Neural progenitor cell (in vitro differentiated cells): ENCODE results near the gene ADK. TPM values are rescaled to one million over a fixed set of nuclear protein-coding genes. Genes with fewer than 3 reads are reported as not detected.

ENCODE experiments used
- DNase-seq: peaks from one replicate; pipeline ENCODE4 v3.0.0-alpha.2; 2016; ENCODE audit warnings: low spot score
- H2AFZ ChIP-seq: fragments of 200-600 bp; sonication (generic); replicated peaks from 2 replicates; pipeline ENCODE4 v1.6.1; 2016; ENCODE audit warnings: antibody characterized with exemption
- H3F3A ChIP-seq: fragments of 200-600 bp; sonication (generic); 2 replicates; pipeline ENCODE4 v1.6.1; 2016; ENCODE audit warnings: antibody characterized with exemption, low read depth
- H3K27ac ChIP-seq: fragments of 200-600 bp; sonication (generic); 2 replicates; pipeline ENCODE4 v1.5.1; 2016; ENCODE audit warnings: mild to moderate bottlenecking
- H3K27me3 ChIP-seq: fragments of 200-600 bp; sonication (generic); 2 replicates; pipeline ENCODE4 v1.6.1; 2016; ENCODE audit warnings: mild to moderate bottlenecking, moderate library complexity
- H3K36me3 ChIP-seq: fragments of 200-600 bp; sonication (generic); 2 replicates; pipeline ENCODE4 v1.5.1; 2016
- H3K4me1 ChIP-seq: fragments of 200-600 bp; sonication (generic); 2 replicates; pipeline ENCODE4 v1.6.1; 2016; ENCODE audit warnings: mixed run types
- H3K4me2 ChIP-seq: fragments of 200-600 bp; sonication (generic); 2 replicates; pipeline ENCODE4 v1.6.1; 2016
- H3K4me3 ChIP-seq: fragments of 200-600 bp; sonication (generic); 2 replicates; pipeline ENCODE4 v1.5.1; 2016
- H3K79me2 ChIP-seq: fragments of 200-600 bp; sonication (generic); 2 replicates; pipeline ENCODE4 v1.6.1; 2016; ENCODE audit warnings: low read depth
- H3K9ac ChIP-seq: fragments of 200-600 bp; sonication (generic); 2 replicates; pipeline ENCODE4 v1.6.1; 2016
- H3K9me3 ChIP-seq: fragments of 200-600 bp; sonication (generic); 2 replicates; pipeline ENCODE4 v1.5.1; 2016; ENCODE audit warnings: low read depth
- H4K20me1 ChIP-seq: fragments of 200-600 bp; sonication (generic); 2 replicates; pipeline ENCODE4 v1.6.1; 2016; ENCODE audit warnings: low read depth
- H3K27ac Mint-ChIP-seq: 3 replicates; pipeline ENCODE4 v1.8.0; 2021; ENCODE audit warnings: mixed read lengths
- H3K27me3 Mint-ChIP-seq: 2 replicates; pipeline ENCODE4 v1.8.0; 2022; ENCODE audit warnings: low read depth, mild to moderate bottlenecking, inconsistent platforms, moderate library complexity, mixed read lengths; ENCODE audit not compliant: insufficient read depth
- H3K36me3 Mint-ChIP-seq: 3 replicates; pipeline ENCODE4 v1.8.0; 2021; ENCODE audit warnings: mixed read lengths
- H3K4me1 Mint-ChIP-seq: 3 replicates; pipeline ENCODE4 v1.8.0; 2021; ENCODE audit warnings: mixed read lengths
- H3K4me3 Mint-ChIP-seq: 3 replicates; pipeline ENCODE4 v1.8.0; 2021; ENCODE audit warnings: mild to moderate bottlenecking, moderate library complexity, mixed read lengths
- H3K9me3 Mint-ChIP-seq: 3 replicates; pipeline ENCODE4 v1.8.0; 2020; ENCODE audit warnings: mixed read lengths
- CTCF ChIP-seq: fragments of 200-600 bp; sonication (generic); IDR thresholded peaks from 2 replicates; pipeline ENCODE4 v1.5.1; 2017; ENCODE audit warnings: antibody characterized with exemption, mild to moderate bottlenecking
- EZH2 ChIP-seq: fragments of 200-600 bp; sonication (generic); IDR thresholded peaks from 2 replicates; pipeline ENCODE4 v1.6.1; 2017; ENCODE audit warnings: antibody characterized with exemption, mild to moderate bottlenecking, moderate library complexity
- EZH2phosphoT487 ChIP-seq: fragments of 200-600 bp; sonication (generic); IDR thresholded peaks from 2 replicates; pipeline ENCODE4 v1.6.1; 2017; ENCODE audit warnings: antibody characterized with exemption
- total RNA-seq: library from RNA; depleted of rRNA; stranded (reverse); fragments of >200 nt; gene quantifications from 2 replicates; pipeline ENCODE4 v1.2.3, GENCODE V29; 2015; ENCODE audit warnings: low replicate concordance

Gene ADK
- total RNA-seq, 1 donor from 2014 or later = 50.9 TPM

GRCh38 chr10:74320717-74321116 lies 169.7 kb downstream of the ADK start:
- no peak for DNase-seq
- H3K9me3 Mint-ChIP-seq = peaks cover 3% of the 10 kb centered on the region
- no peak overlapping the region for H3K4me2 ChIP-seq
- H2AFZ ChIP-seq = no peak overlapping the region
- no peak overlapping the region for H3K4me3 ChIP-seq
- no peak for TF ChIP-seq EZH2
- H3F3A ChIP-seq = no peaks in the 10 kb centered on the region
- no peaks in the 10 kb centered on the region for H3K36me3 ChIP-seq
- no peaks in the 10 kb centered on the region for H3K4me1 ChIP-seq
- H3K36me3 Mint-ChIP-seq = peaks cover 6% of the 10 kb centered on the region
- no peaks in the 10 kb centered on the region for H4K20me1 ChIP-seq
- no peaks in the 10 kb centered on the region for H3K4me1 Mint-ChIP-seq
- H3K79me2 ChIP-seq = peaks cover 3% of the 10 kb centered on the region
- H3K27ac Mint-ChIP-seq = no peak overlapping the region
- no peak overlapping the region for H3K27ac ChIP-seq
- H3K9ac ChIP-seq = no peak overlapping the region
- no peaks in the 10 kb centered on the region for H3K27me3 ChIP-seq
- peaks cover 2% of the 10 kb centered on the region for H3K27me3 Mint-ChIP-seq
- H3K4me3 Mint-ChIP-seq = no peak overlapping the region
- H3K9me3 ChIP-seq = no peaks in the 10 kb centered on the region

GRCh38 chr10:74322141-74322540 lies 171.1 kb downstream of the ADK start:
- H3F3A ChIP-seq = no peaks in the 10 kb centered on the region
- H3K79me2 ChIP-seq = peaks cover 10% of the 10 kb centered on the region
- Mint-ChIP-seq H3K36me3 (peaks cover 6% of the 10 kb centered on the region), H3K4me3 (no peak overlapping the region), H3K4me1 (no peaks in the 10 kb centered on the region), H3K9me3 (peaks cover 3% of the 10 kb centered on the region), H3K27me3 (peaks cover 2% of the 10 kb centered on the region), H3K27ac (no peak overlapping the region)
- H3K4me2 ChIP-seq = no peak overlapping the region
- H4K20me1 ChIP-seq = no peaks in the 10 kb centered on the region
- H2AFZ ChIP-seq = no peak overlapping the region
- H3K9ac ChIP-seq = no peak overlapping the region
- H3K27me3 ChIP-seq = no peaks in the 10 kb centered on the region
- H3K9me3 ChIP-seq = no peaks in the 10 kb centered on the region
- no peak for DNase-seq
- H3K36me3 ChIP-seq = no peaks in the 10 kb centered on the region
- H3K4me3 ChIP-seq = no peak overlapping the region
- TF ChIP-seq EZH2phosphoT487 (no peak), CTCF (no peak), EZH2 (no peak)
- H3K27ac ChIP-seq = no peak overlapping the region
- no peaks in the 10 kb centered on the region for H3K4me1 ChIP-seq

DNA sequence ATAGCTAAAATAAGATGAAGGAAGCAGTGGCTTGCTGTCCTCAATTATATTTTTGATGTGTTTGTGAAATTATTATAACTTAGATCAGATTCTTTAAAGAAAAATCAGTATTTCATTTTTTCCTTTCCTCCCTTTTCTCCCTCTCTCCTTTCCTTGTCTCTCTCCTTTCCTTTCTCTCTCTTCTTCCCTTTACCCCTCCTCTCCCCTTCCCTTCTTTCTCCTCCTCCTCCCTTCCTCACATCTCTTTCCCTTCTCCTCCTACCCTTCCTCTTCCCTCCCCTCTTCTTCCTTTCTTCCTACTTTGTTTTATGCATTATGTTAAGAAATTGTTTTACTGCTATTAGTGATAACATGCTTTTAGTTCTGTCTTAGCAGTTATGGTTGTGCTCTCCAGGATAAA lies 171.5 kb downstream of the ADK start:
- peaks cover 6% of the 10 kb centered on the region for H3K36me3 Mint-ChIP-seq
- H3K9ac ChIP-seq = no peak overlapping the region

More for the DNA sequence above, 171.5 kb downstream of the ADK start:
- Histone ChIP-seq H3K4me3 (no peak overlapping the region), H3K27ac (no peak overlapping the region), H2AFZ (no peak overlapping the region), H3K4me1 (no peaks in the 10 kb centered on the region), H3K4me2 (no peak overlapping the region), H4K20me1 (no peaks in the 10 kb centered on the region), H3K9me3 (no peaks in the 10 kb centered on the region), H3K27me3 (no peaks in the 10 kb centered on the region), H3F3A (no peaks in the 10 kb centered on the region), H3K36me3 (no peaks in the 10 kb centered on the region), H3K79me2 (peaks cover 10% of the 10 kb centered on the region)
- Mint-ChIP-seq H3K4me1 (no peaks in the 10 kb centered on the region), H3K9me3 (peaks cover 3% of the 10 kb centered on the region), H3K4me3 (no peak overlapping the region), H3K27ac (no peak overlapping the region), H3K27me3 (peaks cover 2% of the 10 kb centered on the region)
- DNase-seq = no peak
- TF ChIP-seq EZH2 (no peak), CTCF (no peak), EZH2phosphoT487 (no peak)
